SU-DHL-6 (cell line): Measurements from ENCODE around the gene ALDH4A1.
"Not testable (repeated sequence)": the region's sequence is repeated elsewhere in the genome, so short reads cannot be mapped to it uniquely, and the experiment has no call there.

Source experiments
- H2AFZ ChIP-seq: fragments of 200-600 bp; sonication (generic); 2 replicates; pipeline ENCODE4 v1.6.1; 2014; ENCODE audit warnings: low read depth, mild to moderate bottlenecking, moderate library complexity, mixed read lengths, antibody characterized with exemption, low read length; ENCODE audit not compliant: severe bottlenecking
- H3F3A ChIP-seq: fragments of 200-600 bp; shearing (Covaris generic); 2 replicates; pipeline ENCODE4 v1.6.0; 2016; ENCODE audit warnings: antibody characterized with exemption, mild to moderate bottlenecking; ENCODE audit not compliant: insufficient read depth
- H3K27ac ChIP-seq: fragments of 200-600 bp; sonication (generic); 2 replicates; pipeline ENCODE4 v1.5.1; 2016; ENCODE audit warnings: low read depth, mild to moderate bottlenecking, low read length, moderate library complexity, mixed read lengths
- H3K27me3 ChIP-seq: fragments of 200-600 bp; sonication (generic), shearing (Covaris generic); 2 replicates; pipeline ENCODE4 v1.6.0; 2014; ENCODE audit warnings: mild to moderate bottlenecking, low read length
- H3K36me3 ChIP-seq: fragments of 200-600 bp; sonication (generic); 2 replicates; pipeline ENCODE4 v1.6.1; 2014; ENCODE audit warnings: mild to moderate bottlenecking, low read length, mixed read lengths
- H3K4me2 ChIP-seq: fragments of 300-600, 200-600 bp; shearing (Covaris generic), sonication (generic); 2 replicates; pipeline ENCODE4 v1.6.0; 2014; ENCODE audit warnings: low read length, low read depth, mild to moderate bottlenecking; ENCODE audit not compliant: poor library complexity, severe bottlenecking
- H3K4me3 ChIP-seq: fragments of 200-600 bp; sonication (generic); 2 replicates; pipeline ENCODE4 v1.5.1; 2014; ENCODE audit warnings: antibody characterized with exemption, low read length, mild to moderate bottlenecking, mixed read lengths; ENCODE audit not compliant: insufficient read depth, poor library complexity, severe bottlenecking
- H3K79me2 ChIP-seq: fragments of 200-600 bp; sonication (generic); 2 replicates; pipeline ENCODE4 v1.6.1; 2014; ENCODE audit warnings: mild to moderate bottlenecking, low read length, moderate library complexity; ENCODE audit not compliant: insufficient read depth
- H3K9ac ChIP-seq: fragments of 200-600 bp; sonication (generic); 2 replicates; pipeline ENCODE4 v1.7.0; 2014; ENCODE audit warnings: mild to moderate bottlenecking, low read length
- H3K9me2 ChIP-seq: fragments of 200-600 bp; sonication (generic); replicated peaks from 2 replicates; pipeline ENCODE4 v1.6.1; 2014; ENCODE audit warnings: low read length; ENCODE audit not compliant: insufficient read depth
- H3K9me3 ChIP-seq: fragments of 200-600 bp; sonication (generic); 2 replicates; pipeline ENCODE4 v1.6.1; 2014; ENCODE audit warnings: low read length, mixed read lengths; ENCODE audit not compliant: insufficient read depth
- H4K20me1 ChIP-seq: fragments of 200-600 bp; sonication (generic); 2 replicates; pipeline ENCODE4 v1.6.1; 2014; ENCODE audit warnings: low read depth, mild to moderate bottlenecking, antibody characterized with exemption, low read length, moderate library complexity, mixed read lengths
- EZH2phosphoT487 ChIP-seq: fragments of 200-600 bp; sonication (generic), shearing (Covaris generic); conservative IDR thresholded peaks from 2 replicates; pipeline ENCODE4 v1.6.1; 2018; ENCODE audit warnings: mild to moderate bottlenecking, antibody characterized with exemption, low read length, moderate library complexity, mixed read lengths
- TF ChIP-seq, protein P1 (sequence below): fragments of 200-600 bp; sonication (generic); IDR thresholded peaks from one replicate; pipeline ENCODE4 v1.5.1; 2017; ENCODE audit warnings: antibody characterized with exemption, mild to moderate bottlenecking, low read length, moderate library complexity; ENCODE audit not compliant: insufficient read depth, poor library complexity, severe bottlenecking

Gene ALDH4A1

GRCh38 chr1:18898567-18898966, 3.8 kb downstream of the ALDH4A1 start:
- Histone ChIP-seq H3K36me3 (no peaks in the 10 kb centered on the region), H3K9me2 (no peaks in the 10 kb centered on the region), H3F3A (no peaks in the 10 kb centered on the region), H3K79me2 (no peaks in the 10 kb centered on the region), H3K27me3 (no peaks in the 10 kb centered on the region), H3K9ac (no peak overlapping the region), H3K4me3 (no peak overlapping the region), H3K9me3 (no peaks in the 10 kb centered on the region), H2AFZ (no peak overlapping the region), H4K20me1 (no peaks in the 10 kb centered on the region), H3K27ac (no peak overlapping the region), H3K4me2 (no peak overlapping the region)
- TF ChIP-seq EZH2phosphoT487 = no peak
- TF ChIP-seq, protein P1, sequence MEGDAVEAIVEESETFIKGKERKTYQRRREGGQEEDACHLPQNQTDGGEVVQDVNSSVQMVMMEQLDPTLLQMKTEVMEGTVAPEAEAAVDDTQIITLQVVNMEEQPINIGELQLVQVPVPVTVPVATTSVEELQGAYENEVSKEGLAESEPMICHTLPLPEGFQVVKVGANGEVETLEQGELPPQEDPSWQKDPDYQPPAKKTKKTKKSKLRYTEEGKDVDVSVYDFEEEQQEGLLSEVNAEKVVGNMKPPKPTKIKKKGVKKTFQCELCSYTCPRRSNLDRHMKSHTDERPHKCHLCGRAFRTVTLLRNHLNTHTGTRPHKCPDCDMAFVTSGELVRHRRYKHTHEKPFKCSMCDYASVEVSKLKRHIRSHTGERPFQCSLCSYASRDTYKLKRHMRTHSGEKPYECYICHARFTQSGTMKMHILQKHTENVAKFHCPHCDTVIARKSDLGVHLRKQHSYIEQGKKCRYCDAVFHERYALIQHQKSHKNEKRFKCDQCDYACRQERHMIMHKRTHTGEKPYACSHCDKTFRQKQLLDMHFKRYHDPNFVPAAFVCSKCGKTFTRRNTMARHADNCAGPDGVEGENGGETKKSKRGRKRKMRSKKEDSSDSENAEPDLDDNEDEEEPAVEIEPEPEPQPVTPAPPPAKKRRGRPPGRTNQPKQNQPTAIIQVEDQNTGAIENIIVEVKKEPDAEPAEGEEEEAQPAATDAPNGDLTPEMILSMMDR = no peak

DNA sequence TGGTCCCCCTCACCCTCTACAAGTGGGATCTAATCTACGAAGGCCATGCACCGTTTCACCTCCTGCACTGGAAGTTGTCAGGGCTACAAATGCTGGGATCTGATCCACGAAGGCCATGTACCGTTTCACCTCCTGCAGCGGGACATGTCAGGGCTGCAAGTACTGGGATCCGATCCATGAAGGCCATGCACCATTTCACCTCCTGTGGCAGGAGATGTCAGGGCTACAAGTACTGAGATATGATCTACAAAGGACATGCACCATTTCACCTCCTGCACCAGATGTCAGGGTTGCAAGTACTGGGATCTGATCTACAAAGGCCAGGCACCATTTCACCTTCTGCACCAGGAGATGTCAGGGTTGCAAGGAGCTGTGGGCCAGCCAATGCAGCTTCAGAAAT, 7.0 kb downstream of the ALDH4A1 start:
- H4K20me1 ChIP-seq = no peaks in the 10 kb centered on the region
- H3K9me2 ChIP-seq = no peaks in the 10 kb centered on the region
- H3K9ac ChIP-seq = no peak overlapping the region
- H3K4me3 ChIP-seq = no peak overlapping the region
- H3K36me3 ChIP-seq = no peaks in the 10 kb centered on the region
- no peaks in the 10 kb centered on the region for H3K9me3 ChIP-seq
- no peaks in the 10 kb centered on the region for H3K27me3 ChIP-seq
- H3K4me2 ChIP-seq = no peak overlapping the region
- no peaks in the 10 kb centered on the region for H3K79me2 ChIP-seq
- no peak overlapping the region for H3K27ac ChIP-seq
- no peaks in the 10 kb centered on the region for H3F3A ChIP-seq
- H2AFZ ChIP-seq = no peak overlapping the region
- TF ChIP-seq, protein P1 = no peak
- TF ChIP-seq EZH2phosphoT487 = no peak

GRCh38 chr1:18893120-18893519, 9.2 kb downstream of the ALDH4A1 start:
- no peaks in the 10 kb centered on the region for H3K27me3 ChIP-seq
- H3K9me2 ChIP-seq = no peaks in the 10 kb centered on the region
- no peaks in the 10 kb centered on the region for H3K9me3 ChIP-seq
- H3K79me2 ChIP-seq = no peaks in the 10 kb centered on the region
- H2AFZ ChIP-seq = no peak overlapping the region
- no peaks in the 10 kb centered on the region for H3K36me3 ChIP-seq
- TF ChIP-seq EZH2phosphoT487 = no peak
- TF ChIP-seq, protein P1 = no peak
- H3K4me3 ChIP-seq = no peak overlapping the region
- H3K27ac ChIP-seq = no peak overlapping the region
- no peaks in the 10 kb centered on the region for H3F3A ChIP-seq
- H3K9ac ChIP-seq = no peak overlapping the region
- H3K4me2 ChIP-seq = no peak overlapping the region
- H4K20me1 ChIP-seq = no peaks in the 10 kb centered on the region

DNA sequence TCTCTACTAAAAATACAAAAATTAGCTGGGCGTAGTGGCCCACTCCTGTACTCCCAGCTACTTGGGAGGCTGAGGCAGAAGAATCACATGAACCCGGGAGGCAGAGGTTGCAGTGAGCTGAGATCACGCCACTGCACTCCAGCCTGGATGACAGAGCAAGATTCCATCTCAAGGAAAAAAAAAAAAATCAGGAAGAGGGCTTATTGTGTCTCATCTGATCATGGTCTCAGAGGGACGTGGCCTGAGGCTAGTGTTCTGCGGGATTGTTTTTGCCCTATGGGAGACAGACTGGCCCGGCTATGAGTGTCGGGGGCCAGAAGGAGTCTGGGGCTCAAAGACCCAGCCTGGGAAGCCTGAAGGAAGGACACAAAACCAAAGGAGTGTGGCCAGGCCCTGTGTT, 10.5 kb downstream of the ALDH4A1 start:
- not testable (repeated sequence) for H3K4me2 ChIP-seq, H3K36me3 ChIP-seq, H3K27ac ChIP-seq, H3F3A ChIP-seq, H3K4me3 ChIP-seq, H4K20me1 ChIP-seq, H2AFZ ChIP-seq, H3K9me3 ChIP-seq, H3K9ac ChIP-seq, H3K9me2 ChIP-seq, H3K79me2 ChIP-seq, H3K27me3 ChIP-seq
